Activated CD4-positive, alpha-beta T cell treated with anti-CD3 and anti-CD28 coated beads, Interleukin-2, amount 10 ng/mL, durations not matched to agents 7 days and 5 days (primary cell): ENCODE data around the gene PCLO. TPM values are rescaled to one million over a fixed set of nuclear protein-coding genes. Genes with fewer than 3 reads are reported as not detected.
A peak's percentile ranks its signal among the peaks of the same experiment; 100 is the strongest.
"Not testable (repeated sequence)": the region's sequence is repeated elsewhere in the genome, so short reads cannot be mapped to it uniquely, and the experiment has no call there.

ENCODE experiments used
- CTCF ChIA-PET: fragments of 350-600 bp; sonication (Branson Sonifier 250); formaldehyde crosslinking; loops from one replicate; lab custom pipeline; 2021; ENCODE audit warnings: antibody characterized with exemption; lab: Charles Lee
- POLR2A ChIA-PET: fragments of 350-600 bp; sonication (Branson Sonifier 250); formaldehyde crosslinking; loops from one replicate; lab custom pipeline; 2021; ENCODE audit warnings: antibody characterized with exemption; lab: Charles Lee
- DNase-seq: peaks from one replicate; pipeline ENCODE4 v3.0.0-alpha.2; 2020
- H3K27ac Mint-ChIP-seq: one replicate; pipeline ENCODE4 v1.8.0; 2021; ENCODE audit warnings: mild to moderate bottlenecking, moderate library complexity, mixed read lengths
- H3K27me3 Mint-ChIP-seq: one replicate; pipeline ENCODE4 v1.8.0; 2021; ENCODE audit warnings: mixed read lengths
- H3K36me3 Mint-ChIP-seq: one replicate; pipeline ENCODE4 v1.8.0; 2021; ENCODE audit warnings: low read depth, mixed read lengths
- H3K4me1 Mint-ChIP-seq: one replicate; pipeline ENCODE4 v1.8.0; 2021; ENCODE audit warnings: mixed read lengths
- H3K4me3 Mint-ChIP-seq: one replicate; pipeline ENCODE4 v1.8.0; 2021; ENCODE audit warnings: mild to moderate bottlenecking, moderate library complexity, mixed read lengths
- H3K9me3 Mint-ChIP-seq: one replicate; pipeline ENCODE4 v1.8.0; 2021; ENCODE audit warnings: mixed read lengths
- total RNA-seq, 2 experiments: library from RNA; stranded (reverse); gene quantifications; one replicate each; pipeline ENCODE4 v1.2.3, GENCODE V29; 2021

Gene PCLO
- total RNA-seq, 2 experiments from 2014 or later: not detected

GRCh38 chr7:82742163-82742562 is 420.5 kb downstream of the PCLO start:
- H3K9me3 Mint-ChIP-seq: peaks cover 3% of the 10 kb centered on the region
- H3K27ac Mint-ChIP-seq: no peak overlapping the region
- ChIA-PET POLR2A (no interaction called here), CTCF (no interaction called here)
- no peaks in the 10 kb centered on the region for H3K36me3 Mint-ChIP-seq
- no peak overlapping the region for H3K4me3 Mint-ChIP-seq
- DNase-seq: no peak
- no peaks in the 10 kb centered on the region for H3K27me3 Mint-ChIP-seq
- H3K4me1 Mint-ChIP-seq: no peaks in the 10 kb centered on the region

GRCh38 chr7:82741493-82741892 is 421.2 kb downstream of the PCLO start:
- H3K4me3 Mint-ChIP-seq: no peak overlapping the region
- peaks cover 3% of the 10 kb centered on the region for H3K9me3 Mint-ChIP-seq
- H3K4me1 Mint-ChIP-seq: no peaks in the 10 kb centered on the region
- CTCF ChIA-PET: no interaction called here
- H3K36me3 Mint-ChIP-seq: no peaks in the 10 kb centered on the region
- POLR2A ChIA-PET: no interaction called here
- no peak overlapping the region for H3K27ac Mint-ChIP-seq
- DNase-seq: no peak
- H3K27me3 Mint-ChIP-seq: no peaks in the 10 kb centered on the region

DNA sequence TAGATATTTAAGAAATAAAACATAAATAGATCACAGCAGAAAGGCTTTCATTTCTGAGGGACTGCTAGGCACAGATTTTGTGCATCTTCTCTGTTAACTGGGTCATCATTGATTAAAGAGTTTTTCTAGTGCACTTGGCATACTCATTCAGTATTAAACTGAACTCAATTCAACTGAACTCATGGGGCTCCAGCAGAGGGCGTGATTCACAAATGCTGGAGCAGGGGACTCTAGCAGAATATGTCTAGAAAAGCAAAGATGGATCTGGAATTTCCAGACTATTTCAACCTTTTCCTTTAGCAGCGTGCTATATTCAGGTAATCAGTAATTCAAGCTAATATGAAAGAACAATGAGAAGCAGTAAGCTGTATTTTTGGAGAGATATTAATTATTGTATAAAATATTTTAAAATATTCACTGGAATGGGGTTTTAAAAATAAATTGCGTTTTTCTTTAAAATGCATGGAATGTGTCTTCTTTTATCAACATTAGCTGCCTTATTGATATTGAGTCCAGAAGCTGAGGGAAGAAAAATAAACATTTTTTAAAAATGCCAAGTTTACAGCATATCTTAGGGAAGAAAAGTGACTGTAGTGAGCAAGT is 422.3 kb downstream of the PCLO start:
- Mint-ChIP-seq H3K9me3 (peaks cover 3% of the 10 kb centered on the region), H3K4me1 (no peaks in the 10 kb centered on the region), H3K4me3 (no peak overlapping the region), H3K27me3 (no peaks in the 10 kb centered on the region), H3K36me3 (no peaks in the 10 kb centered on the region), H3K27ac (no peak overlapping the region)
- DNase-seq: peak; percentile 13
- ChIA-PET POLR2A (no interaction called here), CTCF (no interaction called here)

DNA sequence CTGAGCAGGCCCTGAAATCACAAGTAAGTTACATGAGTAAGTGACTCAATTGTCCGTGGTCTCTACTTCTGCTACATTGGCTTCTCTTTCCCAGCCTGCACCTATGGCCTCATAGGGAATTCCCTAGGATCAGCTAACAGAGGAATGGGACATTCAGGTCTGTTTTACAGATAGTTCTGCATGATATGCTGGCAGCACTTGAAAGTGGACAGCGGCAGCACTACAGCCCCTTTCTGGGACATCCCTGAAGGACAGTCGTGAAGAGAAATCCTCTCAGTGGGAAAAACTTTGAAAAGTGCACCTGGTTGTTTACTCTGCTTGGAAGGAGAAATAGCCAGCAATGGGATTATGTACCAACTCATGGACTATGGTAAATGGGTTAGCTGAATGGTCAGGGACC is 426.1 kb downstream of the PCLO start:
- Mint-ChIP-seq H3K9me3 (no peaks in the 10 kb centered on the region), H3K27me3 (no peaks in the 10 kb centered on the region), H3K36me3 (no peaks in the 10 kb centered on the region), H3K4me3 (no peak overlapping the region), H3K4me1 (no peaks in the 10 kb centered on the region), H3K27ac (no peak overlapping the region)
- CTCF ChIA-PET: interaction anchor here (0.5 kb wide), 1 partner anchor 309 kb away, joined by 3 read pairs; no protein-coding TSS in a partner anchor
- no peak for DNase-seq
- POLR2A ChIA-PET: no interaction called here

DNA sequence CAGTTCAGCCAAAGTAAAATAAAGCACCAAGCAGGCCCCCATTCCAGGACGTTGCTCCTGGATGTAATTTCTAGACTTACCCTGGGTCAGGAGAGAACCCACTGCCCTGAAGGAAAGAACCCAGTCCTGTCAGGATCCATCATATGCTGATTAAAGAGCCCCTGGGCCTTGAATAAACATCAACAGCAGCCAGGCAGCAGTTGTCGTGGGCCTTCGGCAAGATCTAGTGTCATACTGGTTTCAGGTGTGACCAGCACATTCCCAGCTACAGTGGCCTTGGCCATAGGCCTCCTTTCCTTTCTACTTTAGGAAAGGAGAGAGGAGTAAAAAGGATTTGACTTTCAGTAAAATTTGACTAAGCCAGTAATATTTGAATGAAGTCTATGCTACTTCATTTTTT is 430.0 kb downstream of the PCLO start:
- no peak for DNase-seq
- Mint-ChIP-seq H3K9me3 (no peaks in the 10 kb centered on the region), H3K4me3 (no peak overlapping the region), H3K27me3 (no peaks in the 10 kb centered on the region), H3K4me1 (no peaks in the 10 kb centered on the region), H3K27ac (no peak overlapping the region), H3K36me3 (no peaks in the 10 kb centered on the region)
- ChIA-PET POLR2A (no interaction called here), CTCF (no interaction called here)

DNA sequence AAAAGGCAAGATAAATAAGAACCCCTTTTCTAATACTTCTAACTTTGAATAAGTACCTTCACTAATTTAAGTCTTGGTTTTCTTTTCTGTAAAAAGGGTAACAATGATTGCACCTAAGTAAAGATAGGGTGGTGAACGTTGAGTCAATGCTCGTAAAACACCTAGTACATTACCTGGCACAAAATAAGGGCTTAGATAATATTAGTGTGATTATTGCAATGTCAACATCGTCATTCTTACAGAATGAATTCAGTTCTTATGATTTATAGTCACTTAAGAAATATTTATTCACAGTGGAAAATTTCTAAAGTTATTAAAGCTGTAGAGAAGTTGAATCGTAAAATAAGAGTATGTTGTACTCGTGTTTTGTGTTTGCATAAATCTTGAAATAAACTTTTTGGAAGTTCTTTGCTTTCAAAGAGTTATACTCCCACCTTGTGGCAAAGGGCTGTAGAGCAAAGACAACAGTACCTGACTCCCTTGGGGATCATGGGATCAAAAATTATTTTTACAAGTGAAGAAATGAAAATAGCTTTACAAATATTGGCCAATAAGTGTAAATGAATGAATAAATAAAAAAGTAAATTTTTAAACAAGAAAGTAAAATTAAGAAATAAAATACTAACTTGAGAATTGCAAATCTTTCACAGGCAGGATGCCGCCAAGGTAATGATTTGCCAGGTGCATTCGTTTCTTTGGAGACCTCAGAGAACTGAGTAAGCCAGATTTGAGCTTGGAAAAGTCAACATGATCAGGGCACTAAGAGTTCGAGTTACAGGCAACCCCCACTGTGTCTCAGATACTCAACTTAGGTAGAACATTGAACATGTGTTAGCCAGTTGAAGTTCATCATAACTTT is 433.3 kb downstream of the PCLO start:
- ChIA-PET POLR2A (no interaction called here), CTCF (no interaction called here)
- Mint-ChIP-seq H3K36me3 (no peaks in the 10 kb centered on the region), H3K27ac (no peak overlapping the region), H3K4me3 (no peak overlapping the region), H3K27me3 (no peaks in the 10 kb centered on the region), H3K4me1 (no peaks in the 10 kb centered on the region), H3K9me3 (no peaks in the 10 kb centered on the region)
- peak; percentile 13 for DNase-seq

GRCh38 chr7:82726038-82726800 is 436.5 kb downstream of the PCLO start:
- no peak for DNase-seq
- Mint-ChIP-seq H3K27ac (no peak overlapping the region), H3K27me3 (no peaks in the 10 kb centered on the region), H3K4me3 (no peak overlapping the region), H3K4me1 (no peaks in the 10 kb centered on the region), H3K9me3 (no peaks in the 10 kb centered on the region), H3K36me3 (no peaks in the 10 kb centered on the region)
- CTCF ChIA-PET: no interaction called here
- POLR2A ChIA-PET: no interaction called here

DNA sequence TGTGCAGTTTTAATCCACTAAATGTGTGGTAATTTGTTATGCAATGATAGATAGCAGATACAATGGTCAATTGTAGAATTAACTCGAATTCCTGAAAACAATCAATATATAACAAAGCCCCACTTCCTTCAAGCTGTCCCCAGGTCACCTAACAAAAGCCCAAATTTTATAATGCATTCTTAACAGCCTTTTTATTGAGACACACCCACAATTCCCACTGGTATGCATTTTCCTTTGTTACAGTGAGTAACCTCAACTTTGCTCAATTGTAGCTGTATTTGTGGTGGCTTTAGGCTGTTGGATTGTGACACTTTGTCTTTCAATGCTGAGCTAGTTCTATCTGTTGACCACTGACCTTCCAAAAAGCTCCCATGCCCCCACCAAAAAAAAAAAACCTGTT is 439.3 kb downstream of the PCLO start:
- Mint-ChIP-seq H3K9me3 (no peaks in the 10 kb centered on the region), H3K4me1 (no peaks in the 10 kb centered on the region), H3K27ac (no peak overlapping the region), H3K36me3 (no peaks in the 10 kb centered on the region), H3K27me3 (no peaks in the 10 kb centered on the region), H3K4me3 (no peak overlapping the region)
- DNase-seq: no peak
- CTCF ChIA-PET: interaction anchor here (0.6 kb wide), 1 partner anchor 279 kb away, joined by 7 read pairs; no protein-coding TSS in a partner anchor
- POLR2A ChIA-PET: no interaction called here

GRCh38 chr7:82722946-82723345 is 439.7 kb downstream of the PCLO start:
- Mint-ChIP-seq H3K9me3 (no peaks in the 10 kb centered on the region), H3K27ac (no peak overlapping the region), H3K27me3 (no peaks in the 10 kb centered on the region), H3K4me3 (no peak overlapping the region), H3K36me3 (no peaks in the 10 kb centered on the region), H3K4me1 (no peaks in the 10 kb centered on the region)
- no peak for DNase-seq
- ChIA-PET CTCF (no interaction called here), POLR2A (no interaction called here)

GRCh38 chr7:82715344-82715743 is 447.3 kb downstream of the PCLO start:
- POLR2A ChIA-PET: no interaction called here
- CTCF ChIA-PET: no interaction called here
- no peak for DNase-seq
- Mint-ChIP-seq H3K27ac (no peak overlapping the region), H3K36me3 (no peaks in the 10 kb centered on the region), H3K4me1 (no peaks in the 10 kb centered on the region), H3K27me3 (no peaks in the 10 kb centered on the region), H3K4me3 (no peak overlapping the region), H3K9me3 (peaks cover 2% of the 10 kb centered on the region)

DNA sequence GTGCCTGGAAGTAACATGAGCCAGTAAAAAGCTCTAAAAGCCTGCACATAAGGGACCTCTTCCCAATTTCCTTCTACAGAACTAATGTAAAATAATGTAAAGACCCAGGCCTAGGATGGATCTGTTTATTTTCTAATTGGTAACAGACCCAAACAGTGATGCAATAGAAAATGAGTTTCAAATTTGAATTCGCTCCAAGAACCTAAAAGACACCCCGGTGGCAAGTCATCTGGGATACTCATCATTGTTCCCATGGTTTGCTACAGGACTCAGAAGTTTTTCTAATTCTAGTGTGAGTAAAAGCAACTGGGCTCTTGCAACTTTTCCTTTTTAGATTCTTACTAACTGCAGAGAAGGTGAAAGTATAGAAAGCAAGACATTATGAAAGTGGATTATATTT is 447.8 kb downstream of the PCLO start:
- DNase-seq: no peak
- no peaks in the 10 kb centered on the region for H3K4me1 Mint-ChIP-seq
- H3K27ac Mint-ChIP-seq: no peak overlapping the region
- H3K27me3 Mint-ChIP-seq: no peaks in the 10 kb centered on the region
- ChIA-PET POLR2A (no interaction called here), CTCF (no interaction called here)
- peaks cover 2% of the 10 kb centered on the region for H3K9me3 Mint-ChIP-seq
- no peaks in the 10 kb centered on the region for H3K36me3 Mint-ChIP-seq
- H3K4me3 Mint-ChIP-seq: no peak overlapping the region

DNA sequence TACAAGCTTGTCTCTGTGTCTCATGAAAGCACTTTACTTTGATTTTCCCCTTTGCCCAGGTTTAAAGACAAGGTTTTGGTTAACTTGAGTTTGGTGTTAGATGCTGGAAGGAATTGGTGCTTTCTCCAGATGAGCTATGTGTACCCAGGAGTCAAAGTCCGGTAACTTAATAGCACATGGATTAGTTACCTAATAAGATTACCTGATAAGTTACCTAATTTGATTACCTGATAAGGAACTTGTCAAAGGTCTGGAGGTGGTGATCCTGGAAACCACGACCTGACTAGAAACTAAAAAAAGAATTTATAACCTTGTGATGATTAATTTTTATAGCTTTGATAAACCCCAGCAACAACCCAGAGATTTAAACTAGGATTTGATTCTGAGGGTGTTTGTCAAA is 449.2 kb downstream of the PCLO start:
- no peak overlapping the region for H3K27ac Mint-ChIP-seq
- POLR2A ChIA-PET: no interaction called here

DNA sequence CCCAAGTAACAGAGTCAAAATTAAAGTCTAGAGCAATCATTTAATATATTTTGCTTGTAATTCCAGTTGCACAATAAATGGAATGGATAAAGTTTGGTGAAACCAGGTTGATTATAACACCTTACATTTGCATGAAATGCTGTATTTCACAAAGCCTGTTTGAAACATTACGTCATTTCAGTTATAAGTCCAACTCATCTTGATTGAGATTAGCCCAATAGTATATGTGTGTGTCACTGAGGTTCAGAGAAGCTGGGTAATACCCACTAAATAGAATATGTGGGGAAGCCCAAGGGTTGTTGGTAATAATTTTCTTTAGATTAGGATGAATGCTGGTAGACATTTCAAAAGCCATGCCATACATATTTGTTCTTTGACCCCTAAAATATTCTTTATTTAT is 456.3 kb downstream of the PCLO start:
- POLR2A ChIA-PET, H3K27me3 Mint-ChIP-seq, H3K4me1 Mint-ChIP-seq, CTCF ChIA-PET, H3K4me3 Mint-ChIP-seq, DNase-seq, H3K27ac Mint-ChIP-seq, H3K9me3 Mint-ChIP-seq, H3K36me3 Mint-ChIP-seq: not testable (repeated sequence)

More for the DNA sequence above, 449.2 kb downstream of the PCLO start:
- peaks cover 2% of the 10 kb centered on the region for H3K9me3 Mint-ChIP-seq
- no peaks in the 10 kb centered on the region for H3K4me1 Mint-ChIP-seq
- no peaks in the 10 kb centered on the region for H3K36me3 Mint-ChIP-seq
- no peak for DNase-seq
- H3K27me3 Mint-ChIP-seq: no peaks in the 10 kb centered on the region
- CTCF ChIA-PET: interaction anchor here (1.7 kb wide), 1 partner anchor 10 kb away, joined by 3 read pairs; no protein-coding TSS in a partner anchor
- H3K4me3 Mint-ChIP-seq: no peak overlapping the region
